IMR-90 (cell line): ENCODE results near the gene STX7.

Source experiments
- BHLHE40 ChIP-seq: fragments of 150-350 bp; IDR thresholded peaks from 2 replicates; pipeline ENCODE4 v1.6.1; 2016; ENCODE audit warnings: mild to moderate bottlenecking, low read depth, low read length
- CHD1 ChIP-seq: IDR thresholded peaks from 2 replicates; pipeline ENCODE4 v1.6.1; 2012; ENCODE audit warnings: low read depth, low read length, improper control_type of control experiment
- FOS ChIP-seq: fragments of 150-350 bp; IDR thresholded peaks from 2 replicates; pipeline ENCODE4 v1.6.1; 2016; ENCODE audit warnings: low read depth, low read length
- MAFK ChIP-seq: IDR thresholded peaks from 2 replicates; pipeline ENCODE4 v1.6.1; 2012; ENCODE audit warnings: low read depth, low read length, improper control_type of control experiment
- MXI1 ChIP-seq: IDR thresholded peaks from 2 replicates; pipeline ENCODE4 v1.6.1; 2012; ENCODE audit warnings: low read depth, mild to moderate bottlenecking, low read length, moderate library complexity, borderline replicate concordance
- POLR2A ChIP-seq: IDR thresholded peaks from 2 replicates; pipeline ENCODE4 v1.6.1; 2012; ENCODE audit warnings: mild to moderate bottlenecking, low read depth, low read length
- RAD21 ChIP-seq: IDR thresholded peaks from 2 replicates; pipeline ENCODE4 v1.6.1; 2012; ENCODE audit warnings: low read length, improper control_type of control experiment
- RFX5 ChIP-seq: IDR thresholded peaks from 2 replicates; pipeline ENCODE4 v1.8.0; 2012; ENCODE audit warnings: low read depth, mild to moderate bottlenecking, low read length, moderate library complexity
- SMC3 ChIP-seq: fragments of 150-350 bp; IDR thresholded peaks from 2 replicates; pipeline ENCODE4 v1.6.1; 2016; ENCODE audit warnings: low read depth, mild to moderate bottlenecking, antibody characterized with exemption, low read length, moderate library complexity
- TF ChIP-seq, protein P1 (sequence below): conservative IDR thresholded peaks from 2 replicates; pipeline ENCODE4 v1.5.1; 2012; ENCODE audit warnings: mild to moderate bottlenecking, low read depth, low read length, improper control_type of control experiment
- TF ChIP-seq, protein P2 (sequence below): fragments of 150-350 bp; IDR thresholded peaks from 2 replicates; pipeline ENCODE4 v1.6.1; 2017; ENCODE audit warnings: mild to moderate bottlenecking, antibody characterized with exemption, low read length, low read depth
- TF ChIP-seq, protein P3 (sequence below): fragments of 150-350 bp; IDR thresholded peaks from 2 replicates; pipeline ENCODE4 v1.6.1; 2016; ENCODE audit warnings: low read depth, mild to moderate bottlenecking, low read length, moderate library complexity, borderline replicate concordance

DNA sequence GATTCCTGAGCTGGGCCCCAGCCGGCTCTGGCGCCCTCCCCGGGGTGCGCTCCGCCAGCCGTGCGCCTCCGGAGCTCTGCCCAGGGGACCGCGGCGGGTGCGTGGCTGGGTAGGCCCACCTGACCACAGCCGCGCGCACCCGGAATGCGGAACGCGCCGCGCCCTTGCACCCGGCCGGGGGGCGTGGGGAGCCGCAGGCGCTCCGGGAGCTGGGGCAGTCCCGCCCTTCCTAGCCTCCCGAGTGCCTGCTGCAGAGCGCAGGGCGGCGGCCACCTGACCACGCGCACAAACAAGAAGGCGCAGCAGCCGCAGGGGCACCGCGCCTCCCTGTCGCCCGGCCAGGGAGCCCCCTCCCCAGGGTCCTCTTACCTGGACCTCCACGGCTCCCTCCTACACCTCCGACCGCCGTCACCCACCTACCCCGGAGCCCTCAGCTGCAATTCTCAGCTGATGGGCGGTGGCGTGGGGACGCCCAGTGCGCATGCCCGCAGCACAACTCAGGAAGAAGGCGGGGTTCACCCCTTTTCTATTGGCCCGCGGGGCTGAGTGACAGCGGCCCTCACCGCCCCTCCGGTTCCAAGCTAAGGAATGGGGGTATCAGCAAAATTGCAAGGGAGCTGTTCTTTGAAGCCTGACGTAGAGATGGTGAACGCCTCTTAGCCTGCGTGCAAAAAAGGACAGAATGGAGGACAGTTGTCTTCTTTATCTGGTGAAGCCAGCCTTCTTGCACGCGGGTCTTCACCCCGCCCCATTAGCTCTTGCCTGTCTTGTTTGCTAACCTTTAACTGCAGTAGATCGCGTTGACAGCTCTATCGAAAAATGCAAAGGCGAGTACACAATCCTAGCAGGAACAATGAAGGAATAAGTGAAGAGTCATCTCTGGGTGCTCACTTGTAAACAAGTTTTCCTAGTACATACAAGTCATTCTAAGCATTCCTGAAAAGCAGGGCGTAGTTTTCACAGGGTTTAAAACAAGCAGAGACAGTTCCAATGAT lies at the start of gene STX7:
- TF ChIP-seq, protein P1, sequence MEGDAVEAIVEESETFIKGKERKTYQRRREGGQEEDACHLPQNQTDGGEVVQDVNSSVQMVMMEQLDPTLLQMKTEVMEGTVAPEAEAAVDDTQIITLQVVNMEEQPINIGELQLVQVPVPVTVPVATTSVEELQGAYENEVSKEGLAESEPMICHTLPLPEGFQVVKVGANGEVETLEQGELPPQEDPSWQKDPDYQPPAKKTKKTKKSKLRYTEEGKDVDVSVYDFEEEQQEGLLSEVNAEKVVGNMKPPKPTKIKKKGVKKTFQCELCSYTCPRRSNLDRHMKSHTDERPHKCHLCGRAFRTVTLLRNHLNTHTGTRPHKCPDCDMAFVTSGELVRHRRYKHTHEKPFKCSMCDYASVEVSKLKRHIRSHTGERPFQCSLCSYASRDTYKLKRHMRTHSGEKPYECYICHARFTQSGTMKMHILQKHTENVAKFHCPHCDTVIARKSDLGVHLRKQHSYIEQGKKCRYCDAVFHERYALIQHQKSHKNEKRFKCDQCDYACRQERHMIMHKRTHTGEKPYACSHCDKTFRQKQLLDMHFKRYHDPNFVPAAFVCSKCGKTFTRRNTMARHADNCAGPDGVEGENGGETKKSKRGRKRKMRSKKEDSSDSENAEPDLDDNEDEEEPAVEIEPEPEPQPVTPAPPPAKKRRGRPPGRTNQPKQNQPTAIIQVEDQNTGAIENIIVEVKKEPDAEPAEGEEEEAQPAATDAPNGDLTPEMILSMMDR = no peak
- TF ChIP-seq BHLHE40 (no peak), POLR2A (no peak), RFX5 (no peak), MXI1 (peak; percentile 79; the same call in 1 of the 2 replicates), RAD21 (no peak), MAFK (peak; percentile 77), CHD1 (no peak), FOS (no peak), SMC3 (no peak)
- TF ChIP-seq, protein P2, sequence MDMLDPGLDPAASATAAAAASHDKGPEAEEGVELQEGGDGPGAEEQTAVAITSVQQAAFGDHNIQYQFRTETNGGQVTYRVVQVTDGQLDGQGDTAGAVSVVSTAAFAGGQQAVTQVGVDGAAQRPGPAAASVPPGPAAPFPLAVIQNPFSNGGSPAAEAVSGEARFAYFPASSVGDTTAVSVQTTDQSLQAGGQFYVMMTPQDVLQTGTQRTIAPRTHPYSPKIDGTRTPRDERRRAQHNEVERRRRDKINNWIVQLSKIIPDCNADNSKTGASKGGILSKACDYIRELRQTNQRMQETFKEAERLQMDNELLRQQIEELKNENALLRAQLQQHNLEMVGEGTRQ = peak; percentile 29; the same call in 1 of the 2 replicates
- TF ChIP-seq, protein P3, sequence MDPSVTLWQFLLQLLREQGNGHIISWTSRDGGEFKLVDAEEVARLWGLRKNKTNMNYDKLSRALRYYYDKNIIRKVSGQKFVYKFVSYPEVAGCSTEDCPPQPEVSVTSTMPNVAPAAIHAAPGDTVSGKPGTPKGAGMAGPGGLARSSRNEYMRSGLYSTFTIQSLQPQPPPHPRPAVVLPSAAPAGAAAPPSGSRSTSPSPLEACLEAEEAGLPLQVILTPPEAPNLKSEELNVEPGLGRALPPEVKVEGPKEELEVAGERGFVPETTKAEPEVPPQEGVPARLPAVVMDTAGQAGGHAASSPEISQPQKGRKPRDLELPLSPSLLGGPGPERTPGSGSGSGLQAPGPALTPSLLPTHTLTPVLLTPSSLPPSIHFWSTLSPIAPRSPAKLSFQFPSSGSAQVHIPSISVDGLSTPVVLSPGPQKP = no peak
